CD4-positive, alpha-beta T cell treated with Interleukin-10 for 1 hour (primary cell): ENCODE results near the gene CEP57.

Experiments used
- DNase-seq: peaks from one replicate; pipeline ENCODE4 v3.0.0-alpha.2; 2020

Gene CEP57

GRCh38 chr11:95790123-95790932 lies at the start of gene CEP57:
TSS of gene CEP57 (plus strand) at chr11:95790498. CDS start at chr11:95790699, 201 bp downstream.
- DNase-seq: peak; percentile 95

- DNase-seq: no peak
Observed at GRCh38 chr11:95750101-95750500, 40.2 kb upstream of the CEP57 start.

- DNase-seq: no peak
Observed at GRCh38 chr11:95751515-95751914, 38.8 kb upstream of the CEP57 start.

GRCh38 chr11:95760941-95761340 lies 29.4 kb upstream of the CEP57 start:
- no peak for DNase-seq

GRCh38 chr11:95762534-95762933 lies 27.8 kb upstream of the CEP57 start:
- DNase-seq: no peak

GRCh38 chr11:95764267-95764898 lies 25.9 kb upstream of the CEP57 start:
- DNase-seq: peak; percentile 75

GRCh38 chr11:95766701-95767100 lies 23.6 kb upstream of the CEP57 start:
- no peak for DNase-seq

- DNase-seq: no peak
Observed at GRCh38 chr11:95767498-95767897, 22.8 kb upstream of the CEP57 start.

- no peak for DNase-seq
Observed at GRCh38 chr11:95768521-95768920, 21.8 kb upstream of the CEP57 start.

GRCh38 chr11:95776859-95777258 lies 13.4 kb upstream of the CEP57 start:
- DNase-seq: no peak

- no peak for DNase-seq
Observed at GRCh38 chr11:95778699-95779098, 11.6 kb upstream of the CEP57 start.

GRCh38 chr11:95780544-95780943 lies 9.8 kb upstream of the CEP57 start:
- DNase-seq: no peak

- peak; percentile 37 for DNase-seq
Observed at GRCh38 chr11:95788921-95789505, 1.3 kb upstream of the CEP57 start.

- DNase-seq: peak; percentile 99
Observed at GRCh38 chr11:95789506-95790122, 684 bp upstream of the CEP57 start, which contains the start of gene FAM76B. TSS of gene FAM76B (minus strand) at chr11:95789782. CDS start at chr11:95789478, 304 bp downstream.

GRCh38 chr11:95790933-95791708 lies 823 bp downstream of the CEP57 start:
- DNase-seq: peak; percentile 59

- DNase-seq: no peak
Observed at GRCh38 chr11:95791709-95792033, 1.4 kb downstream of the CEP57 start.

- DNase-seq: no peak
Observed at GRCh38 chr11:95792200-95792599, 1.9 kb downstream of the CEP57 start.

- DNase-seq: no peak
Observed at GRCh38 chr11:95792700-95793099, 2.4 kb downstream of the CEP57 start.

- no peak for DNase-seq
Observed at GRCh38 chr11:95793116-95793515, 2.8 kb downstream of the CEP57 start.

GRCh38 chr11:95794086-95794485 lies 3.8 kb downstream of the CEP57 start:
- no peak for DNase-seq

GRCh38 chr11:95795627-95796295 lies 5.5 kb downstream of the CEP57 start:
- DNase-seq: no peak

- no peak for DNase-seq
Observed at GRCh38 chr11:95796501-95796900, 6.2 kb downstream of the CEP57 start.
